HG03196 (cell line): ENCODE results near the gene SYNRG.
"Not testable (repeated sequence)": the region's sequence is repeated elsewhere in the genome, so short reads cannot be mapped to it uniquely, and the experiment has no call there.

Source experiments
- ATAC-seq: cut with Tn5 transposase; IDR thresholded peaks from one replicate; pipeline ENCODE4 v1.9.1; 2021; ENCODE audit not compliant: unreplicated experiment

Gene SYNRG

GRCh38 chr17:37609170-37610040, at the start of gene SYNRG:
Gene SYNRG, minus strand, starts transcription at chr17:37609418. Its CDS starts 63 bp downstream, at chr17:37609355.
- peak; percentile 86 for ATAC-seq

GRCh38 chr17:37657202-37657601, 48.0 kb upstream of the SYNRG start:
- ATAC-seq = no peak

GRCh38 chr17:37651849-37652248, 42.6 kb upstream of the SYNRG start:
- no peak for ATAC-seq

GRCh38 chr17:37650419-37651003, 41.3 kb upstream of the SYNRG start:
- no peak for ATAC-seq

GRCh38 chr17:37648555-37648954, 39.3 kb upstream of the SYNRG start:
- ATAC-seq = no peak

- ATAC-seq = no peak
Measured at GRCh38 chr17:37647856-37648255, 38.6 kb upstream of the SYNRG start.

GRCh38 chr17:37643869-37644268, 34.7 kb upstream of the SYNRG start:
- no peak for ATAC-seq

GRCh38 chr17:37643118-37643766, 34.0 kb upstream of the SYNRG start, which contains the start of gene DDX52:
Gene DDX52, minus strand, starts transcription at chr17:37643446. Its CDS starts 26 bp downstream, at chr17:37643420.
- ATAC-seq = peak; percentile 84

- no peak for ATAC-seq
Measured at GRCh38 chr17:37642681-37643080, 33.5 kb upstream of the SYNRG start.

GRCh38 chr17:37640015-37640414, 30.8 kb upstream of the SYNRG start:
- ATAC-seq = no peak

- no peak for ATAC-seq
Measured at GRCh38 chr17:37637956-37638355, 28.7 kb upstream of the SYNRG start.

GRCh38 chr17:37616430-37616829, 7.2 kb upstream of the SYNRG start:
- ATAC-seq = not testable (repeated sequence)

- ATAC-seq = no peak
Measured at GRCh38 chr17:37614823-37615222, 5.6 kb upstream of the SYNRG start.

GRCh38 chr17:37614391-37614790, 5.2 kb upstream of the SYNRG start:
- no peak for ATAC-seq

GRCh38 chr17:37610971-37611370, 1.8 kb upstream of the SYNRG start:
- no peak for ATAC-seq

GRCh38 chr17:37610041-37610420, 813 bp upstream of the SYNRG start:
- ATAC-seq = not testable (repeated sequence)

GRCh38 chr17:37608351-37609169, 658 bp downstream of the SYNRG start:
- peak; percentile 21 for ATAC-seq

- ATAC-seq = no peak
Measured at GRCh38 chr17:37607637-37608331, 1.4 kb downstream of the SYNRG start.

- ATAC-seq = no peak
Measured at GRCh38 chr17:37605813-37606505, 3.3 kb downstream of the SYNRG start.

GRCh38 chr17:37605081-37605480, 4.1 kb downstream of the SYNRG start:
- ATAC-seq = no peak
